Mucosa of descending colon (tissue), 3 donors: ENCODE measurements around the gene TRIM2. TPM values are rescaled to one million over a fixed set of nuclear protein-coding genes. Genes with fewer than 3 reads are reported as not detected.
A peak's percentile ranks its signal among the peaks of the same experiment; 100 is the strongest.

ENCODE experiments used
- ATAC-seq: fragments of 200-7000 bp; cut with Tn5 transposase; one replicate; pipeline ENCODE4 v1.9.1; 2020; ENCODE audit warnings: mild to moderate bottlenecking, moderate library complexity
- DNase-seq, 3 donors: peaks; one replicate each; pipeline ENCODE4 v3.0.0-alpha.2; 2020
- H3K36me3 ChIP-seq: fragments of 200-600 bp; one replicate; pipeline ENCODE4 v1.8.0; 2021; ENCODE audit warnings: low read depth, mild to moderate bottlenecking
- H3K4me1 ChIP-seq: fragments of 200-600 bp; one replicate; pipeline ENCODE4 v1.8.0; 2021; ENCODE audit warnings: low read depth, mild to moderate bottlenecking
- H3K4me3 ChIP-seq: fragments of 200-600 bp; one replicate; pipeline ENCODE4 v1.8.0; 2021; ENCODE audit warnings: mild to moderate bottlenecking
- H3K9me3 ChIP-seq: fragments of 200-600 bp; one replicate; pipeline ENCODE4 v1.8.0; 2021; ENCODE audit warnings: mild to moderate bottlenecking
- intact Hi-C, 2 donors: fragments of 100-400 bp; cut with DNase I in 1 of 2; cut with micrococcal nuclease in 1 of 2; formaldehyde crosslinking; loops; one replicate each; pipeline versions ENCODE4 v1.11.0 to v1.11.1; 2022; cut with DNase I, micrococcal nuclease
- total RNA-seq, 3 donors: library from RNA; stranded (reverse); fragmentation: NEBNext Ultra II Directional in 2 of 3; extraction: Animal tissue kit (Norgen Biotek cat#: 25700) in 2 of 3; gene quantifications; one replicate each; pipeline versions ENCODE4 v1.2.1 to v1.2.4, GENCODE V29; 2021 to 2023
- TF ChIP-seq, protein P1 (sequence below): fragments of 200-600 bp; IDR thresholded peaks from one replicate; pipeline ENCODE4 v1.8.0; 2022; ENCODE audit warnings: antibody characterized with exemption, mild to moderate bottlenecking
- donor health status: DM: no; HTN: no; CAD: no; lungs with moderate emphysema.
- donor health status: DM: no; HTN: no; CAD: no.
- donor health status: DM: no; HTN: yes; CAD: no.

TRIM2 gene
- total RNA-seq, 3 donors from 2014 or later = 96.4 to 167 (median 154) TPM

DNA sequence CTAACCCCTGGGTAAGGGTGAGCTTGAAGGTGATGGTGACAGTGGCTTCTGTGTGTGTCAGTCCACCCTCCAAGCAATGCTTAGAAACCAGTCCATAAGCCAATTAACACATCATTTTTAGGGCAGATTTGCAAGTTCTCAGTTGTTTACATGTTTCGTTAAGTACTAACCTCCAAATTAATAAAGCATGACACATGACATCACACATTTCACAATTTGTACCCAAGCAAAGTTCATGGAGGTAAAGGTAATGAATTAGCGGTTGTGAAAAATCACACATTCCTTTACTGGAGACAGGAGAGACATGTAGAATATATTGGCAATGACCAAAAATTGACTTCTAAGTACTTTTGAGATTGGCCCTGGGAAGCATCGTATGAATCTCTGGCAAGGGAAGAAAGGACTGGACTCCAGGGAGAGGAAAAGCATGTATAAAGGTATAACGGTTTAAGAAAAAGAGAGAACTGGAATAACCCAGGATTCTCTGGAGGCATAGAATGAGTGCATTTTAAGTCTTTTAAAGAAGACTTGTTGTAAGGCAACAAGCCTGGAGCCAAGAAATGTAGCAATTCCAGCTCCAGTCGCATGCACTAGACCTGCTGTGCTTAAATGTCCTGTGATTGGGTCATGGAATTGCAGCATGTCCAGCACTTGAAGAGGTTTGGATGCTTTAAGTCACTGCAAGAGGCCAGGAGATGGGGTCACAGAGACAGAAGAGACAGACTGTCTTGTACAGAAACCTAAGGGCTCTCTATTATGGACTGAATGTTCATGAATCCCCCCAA lies 34.1 kb downstream of the TRIM2 start:
- intact Hi-C loops = no loop called here

DNA sequence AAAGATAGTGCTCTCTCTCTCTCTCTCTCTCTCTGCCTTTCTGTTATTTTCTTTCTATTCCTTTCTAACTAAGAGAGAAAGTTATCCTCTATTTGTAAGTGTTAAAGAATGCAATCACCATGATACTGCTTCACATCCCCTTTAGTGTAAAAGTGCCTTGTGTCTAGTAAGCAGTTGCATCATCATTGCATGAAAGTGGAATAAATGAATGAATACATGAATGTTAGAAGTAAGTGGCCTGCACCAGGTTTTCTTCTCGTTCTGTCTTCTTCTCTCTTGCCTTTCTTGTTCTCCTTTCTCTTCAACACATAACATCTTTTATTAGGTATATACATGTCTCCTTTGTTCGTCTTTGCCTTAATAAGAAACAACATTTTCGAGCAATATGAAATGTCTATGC lies 35.2 kb downstream of the TRIM2 start:
- intact Hi-C loops = no loop called here
- Histone ChIP-seq H3K9me3 (no peaks in the 10 kb centered on the region), H3K4me3 (no peak overlapping the region), H3K36me3 (no peaks in the 10 kb centered on the region), H3K4me1 (peaks cover 39% of the 10 kb centered on the region)
- ATAC-seq = no peak
- TF ChIP-seq, protein P1, sequence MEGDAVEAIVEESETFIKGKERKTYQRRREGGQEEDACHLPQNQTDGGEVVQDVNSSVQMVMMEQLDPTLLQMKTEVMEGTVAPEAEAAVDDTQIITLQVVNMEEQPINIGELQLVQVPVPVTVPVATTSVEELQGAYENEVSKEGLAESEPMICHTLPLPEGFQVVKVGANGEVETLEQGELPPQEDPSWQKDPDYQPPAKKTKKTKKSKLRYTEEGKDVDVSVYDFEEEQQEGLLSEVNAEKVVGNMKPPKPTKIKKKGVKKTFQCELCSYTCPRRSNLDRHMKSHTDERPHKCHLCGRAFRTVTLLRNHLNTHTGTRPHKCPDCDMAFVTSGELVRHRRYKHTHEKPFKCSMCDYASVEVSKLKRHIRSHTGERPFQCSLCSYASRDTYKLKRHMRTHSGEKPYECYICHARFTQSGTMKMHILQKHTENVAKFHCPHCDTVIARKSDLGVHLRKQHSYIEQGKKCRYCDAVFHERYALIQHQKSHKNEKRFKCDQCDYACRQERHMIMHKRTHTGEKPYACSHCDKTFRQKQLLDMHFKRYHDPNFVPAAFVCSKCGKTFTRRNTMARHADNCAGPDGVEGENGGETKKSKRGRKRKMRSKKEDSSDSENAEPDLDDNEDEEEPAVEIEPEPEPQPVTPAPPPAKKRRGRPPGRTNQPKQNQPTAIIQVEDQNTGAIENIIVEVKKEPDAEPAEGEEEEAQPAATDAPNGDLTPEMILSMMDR = no peak
- no peak for DNase-seq

More for the DNA sequence above, 34.1 kb downstream of the TRIM2 start:
- DNase-seq (no peak), ATAC-seq (no peak)
- Histone ChIP-seq H3K4me3 (no peak overlapping the region), H3K9me3 (no peaks in the 10 kb centered on the region), H3K36me3 (no peaks in the 10 kb centered on the region), H3K4me1 (peaks cover 45% of the 10 kb centered on the region)
- TF ChIP-seq, protein P1 = no peak

DNA sequence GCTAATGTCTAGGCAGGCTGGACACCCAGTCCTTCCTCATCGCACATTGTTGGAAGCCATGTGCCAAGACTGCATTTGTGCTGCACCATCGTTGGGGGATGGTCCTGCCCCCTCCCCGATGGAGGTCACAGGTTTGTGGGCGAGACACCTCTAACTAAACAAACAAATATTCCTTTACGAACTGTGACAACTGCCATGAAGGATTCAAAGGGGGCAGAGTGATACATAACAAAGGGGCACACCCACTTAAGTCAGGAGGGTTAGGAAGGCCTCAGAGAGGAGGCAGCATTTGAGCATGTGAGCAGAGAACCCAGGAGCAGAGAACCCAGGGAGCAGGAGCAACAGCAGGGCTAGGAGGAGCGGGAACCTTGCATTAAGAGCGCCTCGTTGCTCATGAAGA lies 37.1 kb downstream of the TRIM2 start:
- DNase-seq (no peak), ATAC-seq (no peak)
- Histone ChIP-seq H3K36me3 (no peaks in the 10 kb centered on the region), H3K9me3 (no peaks in the 10 kb centered on the region), H3K4me1 (peaks cover 43% of the 10 kb centered on the region), H3K4me3 (no peak overlapping the region)
- intact Hi-C loops = no loop called here
- TF ChIP-seq, protein P1 = no peak

DNA sequence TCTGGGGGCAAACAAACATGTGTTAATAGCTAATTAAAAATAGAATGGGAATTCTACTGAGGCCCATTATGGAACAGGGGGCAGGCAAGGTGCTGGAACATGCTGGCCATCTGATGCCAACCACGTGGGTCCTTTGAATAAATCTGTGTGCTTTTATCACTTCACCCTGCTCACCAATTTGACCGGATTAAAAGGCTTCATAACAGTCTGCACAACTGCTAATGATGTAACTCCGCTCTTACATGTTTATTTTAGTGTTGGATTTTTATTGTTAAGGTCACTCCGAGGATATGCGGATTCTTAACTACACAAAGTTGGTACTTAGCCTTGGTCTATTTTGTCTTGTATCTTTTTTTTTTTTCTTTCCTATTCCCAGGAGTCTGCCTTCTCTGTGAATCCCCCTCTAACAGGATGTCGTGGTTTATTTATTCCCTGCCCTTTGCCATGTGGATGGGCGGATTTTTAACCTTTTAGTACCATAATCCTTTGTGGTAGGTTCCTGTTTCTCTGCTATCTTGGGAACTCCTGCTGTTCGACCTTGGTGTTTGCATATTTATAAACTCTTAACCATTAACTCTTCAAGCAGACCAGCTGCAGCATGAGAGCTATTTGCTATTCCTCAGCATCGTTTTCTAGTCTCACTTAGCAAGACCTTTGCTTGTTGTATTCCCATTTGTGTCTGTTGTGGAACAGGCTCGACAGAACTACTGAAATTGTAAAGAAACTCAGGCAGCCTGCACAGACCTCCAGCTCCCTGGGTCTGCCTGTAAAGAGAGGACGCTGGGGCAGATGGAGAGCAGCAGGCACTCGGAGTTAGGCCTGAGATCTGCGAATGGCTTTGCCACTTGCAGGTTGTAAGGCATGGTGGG lies 38.0 kb downstream of the TRIM2 start:
- ATAC-seq (peak; percentile 62), DNase-seq (no peak)
- H3K4me3 ChIP-seq = no peak overlapping the region
- no peaks in the 10 kb centered on the region for H3K36me3 ChIP-seq
- TF ChIP-seq, protein P1 = no peak
- intact Hi-C loops = no loop called here
- H3K4me1 ChIP-seq = peaks cover 52% of the 10 kb centered on the region
- no peaks in the 10 kb centered on the region for H3K9me3 ChIP-seq

DNA sequence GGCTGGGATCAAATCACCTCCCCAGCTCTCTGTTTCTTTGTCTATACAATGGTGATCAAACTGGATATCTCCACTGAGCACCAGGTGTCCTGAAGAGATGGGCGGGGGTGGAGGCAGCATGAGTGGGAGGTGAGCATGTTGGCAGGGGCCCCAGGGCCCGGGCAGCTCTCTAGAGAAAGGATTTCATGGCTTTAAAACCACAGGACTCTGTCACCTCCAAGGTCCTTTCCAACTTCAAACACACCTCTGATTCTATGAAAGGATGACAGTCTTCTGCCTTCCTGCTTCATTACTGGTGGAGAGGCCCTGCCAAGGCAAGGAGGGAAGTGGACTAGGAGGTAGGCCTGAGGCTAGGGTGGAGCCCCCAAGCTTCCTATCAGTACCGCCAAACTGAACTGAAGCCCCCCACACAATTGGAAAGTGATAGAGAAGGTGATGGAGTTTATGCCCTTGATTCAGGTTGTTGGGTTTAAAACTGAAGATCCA lies 38.6 kb downstream of the TRIM2 start:
- no peak for DNase-seq
- H3K9me3 ChIP-seq = no peaks in the 10 kb centered on the region
- peak; percentile 5 for ATAC-seq
- intact Hi-C loops = no loop called here
- TF ChIP-seq, protein P1 = no peak
- H3K4me1 ChIP-seq = peaks cover 58% of the 10 kb centered on the region
- no peaks in the 10 kb centered on the region for H3K36me3 ChIP-seq
- H3K4me3 ChIP-seq = no peak overlapping the region
